T-helper 17 cell (primary cell): ENCODE results near the gene TXNDC11. TPM values are rescaled to one million over a fixed set of nuclear protein-coding genes. Genes with fewer than 3 reads are reported as not detected.

Experiments used
- ATAC-seq: fragments of 150-1000 bp; cut with Tn5 transposase; 2 replicates; pipeline ENCODE4 v1.10.0; 2021; ENCODE audit warnings: mild to moderate bottlenecking, moderate library complexity
- DNase-seq, 3 donors: peaks; one replicate each; pipeline versions ENCODE4 v3.0.0 to v3.0.0-alpha.2; 2020 to 2021
- H3K9me3 ChIP-seq: one replicate; pipeline ENCODE4 v1.7.0; 2013; ENCODE audit warnings: low read length, mild to moderate bottlenecking; ENCODE audit not compliant: control insufficient read depth, poor library complexity, severe bottlenecking
- H3K27ac Mint-ChIP-seq: one replicate; pipeline ENCODE4 v1.8.0; 2022; ENCODE audit warnings: mild to moderate bottlenecking, moderate library complexity, mixed read lengths
- H3K27me3 Mint-ChIP-seq: one replicate; pipeline ENCODE4 v1.8.0; 2022; ENCODE audit warnings: mixed read lengths
- H3K36me3 Mint-ChIP-seq: one replicate; pipeline ENCODE4 v1.8.0; 2022; ENCODE audit warnings: low read depth, mixed read lengths
- H3K4me1 Mint-ChIP-seq: one replicate; pipeline ENCODE4 v1.8.0; 2022; ENCODE audit warnings: mild to moderate bottlenecking, mixed read lengths
- H3K4me3 Mint-ChIP-seq: one replicate; pipeline ENCODE4 v1.8.0; 2022; ENCODE audit warnings: mild to moderate bottlenecking, moderate library complexity, mixed read lengths
- total RNA-seq, 4 donors: library from RNA in 2 of 4; stranded (reverse) in 2 of 4; gene quantifications; one replicate each; pipeline ENCODE4 v1.2.3 and lab custom pipeline; 2022 to 2026

The TXNDC11 gene
- total RNA-seq, 2 donors from 2014 or later = 87.5 to 103 TPM

DNA sequence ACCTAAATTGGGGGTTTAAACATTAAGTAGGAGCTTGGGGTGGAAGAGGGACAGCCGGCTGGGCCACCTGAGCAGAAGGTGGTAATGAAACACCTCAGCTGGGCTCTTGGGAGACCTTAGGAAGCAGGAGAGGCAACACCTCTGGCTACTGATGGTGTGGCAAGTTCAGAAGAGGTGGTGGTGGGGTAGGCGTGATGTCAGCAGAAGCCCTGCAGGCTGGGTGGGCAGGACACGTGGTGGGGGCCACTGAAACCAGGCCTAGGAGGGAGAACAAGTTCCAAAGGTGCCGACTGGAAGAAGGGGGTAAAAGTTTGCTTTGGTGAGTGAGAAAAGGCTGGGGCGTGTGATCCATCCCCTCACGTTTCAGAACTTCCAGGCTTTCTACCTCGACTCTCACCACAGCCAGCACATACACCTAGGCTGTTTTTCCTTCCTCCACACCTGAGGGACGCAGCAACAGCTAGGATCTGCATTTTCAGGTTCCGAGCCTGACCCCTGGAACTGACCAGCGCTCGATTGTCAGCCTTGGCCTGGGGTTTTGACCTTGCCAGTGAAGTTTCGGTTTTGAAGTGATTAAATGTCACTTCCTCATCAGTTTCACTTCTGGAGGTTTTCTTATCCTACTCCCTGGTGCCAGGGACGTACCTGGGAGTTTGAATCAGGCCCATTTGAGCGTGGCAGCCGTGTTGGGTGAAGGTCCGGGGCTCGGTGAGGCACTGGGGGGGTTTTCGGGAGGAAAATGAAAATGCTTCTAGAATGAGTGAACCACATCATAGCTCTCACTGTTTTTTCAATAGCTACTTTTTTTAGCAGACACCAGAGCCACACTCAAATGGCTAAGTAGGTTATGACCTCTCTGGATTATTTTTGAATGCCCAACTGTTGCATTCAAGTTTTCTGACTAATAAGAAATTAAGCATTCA, 64.4 kb downstream of the TXNDC11 start:
- DNase-seq = no peak
- H3K9me3 ChIP-seq = no peaks in the 10 kb centered on the region
- H3K36me3 Mint-ChIP-seq = peaks cover 3% of the 10 kb centered on the region
- peak overlapping the region; percentile 84 for H3K27ac Mint-ChIP-seq
- no peak for ATAC-seq
- H3K27me3 Mint-ChIP-seq = no peaks in the 10 kb centered on the region
- H3K4me3 Mint-ChIP-seq = peak overlapping the region; percentile 59
- peaks cover 47% of the 10 kb centered on the region for H3K4me1 Mint-ChIP-seq

DNA sequence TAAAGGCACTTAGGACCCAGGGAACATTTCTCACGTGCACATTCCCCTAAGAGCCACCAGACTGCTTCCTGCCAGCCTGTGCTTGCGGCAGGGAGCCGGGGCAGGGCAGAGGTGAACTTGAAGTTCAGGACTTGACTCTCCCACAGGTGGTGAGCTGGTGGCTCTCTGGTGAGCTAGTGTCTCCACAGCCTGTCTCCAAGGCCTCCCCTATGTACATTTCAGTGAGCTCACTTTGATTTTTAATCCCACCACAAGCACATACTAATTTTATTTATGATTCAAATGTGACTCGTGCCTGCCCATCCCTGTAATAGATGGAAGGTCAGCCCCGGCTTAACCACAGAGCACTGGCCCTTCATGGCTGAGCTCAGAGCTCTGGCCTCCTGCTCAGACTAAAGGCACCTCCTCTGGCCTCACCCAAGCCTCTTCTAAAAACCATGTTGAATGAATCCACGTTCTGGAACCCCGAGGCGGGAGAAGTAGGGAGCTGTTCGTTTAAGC, 65.2 kb downstream of the TXNDC11 start:
- peak overlapping the region; percentile 59 for H3K4me3 Mint-ChIP-seq
- DNase-seq = no peak
- H3K36me3 Mint-ChIP-seq = no peaks in the 10 kb centered on the region
- peak overlapping the region; percentile 84 for H3K27ac Mint-ChIP-seq
- H3K4me1 Mint-ChIP-seq = peaks cover 47% of the 10 kb centered on the region
- no peak for ATAC-seq
- no peaks in the 10 kb centered on the region for H3K27me3 Mint-ChIP-seq
- no peaks in the 10 kb centered on the region for H3K9me3 ChIP-seq

DNA sequence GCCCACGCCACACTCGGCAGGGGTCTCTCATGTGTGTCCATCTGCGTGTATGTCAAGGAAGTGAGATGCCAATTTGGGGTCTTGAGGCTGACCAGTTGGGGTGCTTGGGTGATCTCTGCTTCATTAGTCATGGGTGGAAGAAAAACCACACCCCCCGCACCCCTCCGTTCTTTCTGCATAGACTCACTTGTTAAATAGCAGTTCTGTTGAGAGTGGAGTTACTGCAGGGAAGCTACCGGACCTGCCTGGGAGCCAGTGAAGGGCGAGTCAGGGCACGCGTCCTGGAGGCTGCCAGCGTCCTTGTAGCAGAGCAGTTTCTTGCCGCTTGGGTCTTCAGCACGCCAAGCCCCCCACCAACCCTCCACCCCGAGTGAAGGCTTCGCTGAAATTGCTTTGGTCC, 65.9 kb downstream of the TXNDC11 start:
- ATAC-seq = no peak
- Mint-ChIP-seq H3K27ac (peak overlapping the region; percentile 84), H3K4me1 (peaks cover 52% of the 10 kb centered on the region), H3K36me3 (no peaks in the 10 kb centered on the region), H3K27me3 (no peaks in the 10 kb centered on the region), H3K4me3 (no peak overlapping the region)
- no peaks in the 10 kb centered on the region for H3K9me3 ChIP-seq
- DNase-seq = no peak

DNA sequence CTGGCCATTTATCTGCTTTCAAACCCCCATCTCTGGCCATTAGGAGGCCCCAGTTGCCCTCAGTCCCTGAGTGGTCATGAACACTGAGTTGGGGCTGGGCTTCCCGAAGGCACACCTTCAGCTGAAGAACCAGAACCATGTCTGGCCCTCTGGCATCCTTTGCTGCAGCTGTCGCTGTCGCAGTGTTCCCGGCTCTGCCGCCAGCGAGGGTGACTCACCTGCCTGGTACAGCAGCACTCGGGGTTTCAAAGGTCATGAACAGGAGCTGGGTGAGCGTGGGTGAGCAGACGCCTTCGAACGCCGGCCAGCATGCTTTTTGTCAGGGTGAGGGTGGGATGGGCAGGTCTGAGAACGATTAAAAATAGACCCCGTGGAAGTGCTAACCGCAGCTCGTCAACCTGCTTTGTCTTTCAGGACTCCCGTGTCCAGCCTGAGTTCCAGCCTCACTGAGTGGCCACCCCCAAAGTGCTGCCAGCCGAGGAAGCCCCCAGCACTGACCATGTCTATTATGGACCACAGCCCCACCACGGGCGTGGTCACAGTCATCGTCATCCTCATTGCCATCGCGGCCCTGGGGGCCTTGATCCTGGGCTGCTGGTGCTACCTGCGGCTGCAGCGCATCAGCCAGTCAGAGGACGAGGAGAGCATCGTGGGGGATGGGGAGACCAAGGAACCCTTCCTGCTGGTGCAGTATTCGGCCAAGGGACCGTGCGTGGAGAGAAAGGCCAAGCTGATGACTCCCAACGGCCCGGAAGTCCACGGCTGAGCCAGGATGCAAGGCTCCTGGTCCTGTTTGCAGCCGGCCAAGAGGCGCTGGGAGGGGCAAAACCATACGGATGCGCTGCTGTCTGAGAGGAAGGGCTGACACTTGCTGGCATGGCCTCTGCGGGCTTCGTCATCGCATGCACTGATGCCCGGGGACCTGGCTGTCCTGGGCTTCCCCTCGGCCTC, 66.8 kb downstream of the TXNDC11 start:
- ATAC-seq (peak; percentile 19), DNase-seq (no peak)
- H3K9me3 ChIP-seq = no peaks in the 10 kb centered on the region
- H3K4me1 Mint-ChIP-seq = peaks cover 51% of the 10 kb centered on the region
- peak overlapping the region; percentile 89 for H3K27ac Mint-ChIP-seq
- H3K27me3 Mint-ChIP-seq = no peaks in the 10 kb centered on the region
- no peaks in the 10 kb centered on the region for H3K36me3 Mint-ChIP-seq
- no peak overlapping the region for H3K4me3 Mint-ChIP-seq

DNA sequence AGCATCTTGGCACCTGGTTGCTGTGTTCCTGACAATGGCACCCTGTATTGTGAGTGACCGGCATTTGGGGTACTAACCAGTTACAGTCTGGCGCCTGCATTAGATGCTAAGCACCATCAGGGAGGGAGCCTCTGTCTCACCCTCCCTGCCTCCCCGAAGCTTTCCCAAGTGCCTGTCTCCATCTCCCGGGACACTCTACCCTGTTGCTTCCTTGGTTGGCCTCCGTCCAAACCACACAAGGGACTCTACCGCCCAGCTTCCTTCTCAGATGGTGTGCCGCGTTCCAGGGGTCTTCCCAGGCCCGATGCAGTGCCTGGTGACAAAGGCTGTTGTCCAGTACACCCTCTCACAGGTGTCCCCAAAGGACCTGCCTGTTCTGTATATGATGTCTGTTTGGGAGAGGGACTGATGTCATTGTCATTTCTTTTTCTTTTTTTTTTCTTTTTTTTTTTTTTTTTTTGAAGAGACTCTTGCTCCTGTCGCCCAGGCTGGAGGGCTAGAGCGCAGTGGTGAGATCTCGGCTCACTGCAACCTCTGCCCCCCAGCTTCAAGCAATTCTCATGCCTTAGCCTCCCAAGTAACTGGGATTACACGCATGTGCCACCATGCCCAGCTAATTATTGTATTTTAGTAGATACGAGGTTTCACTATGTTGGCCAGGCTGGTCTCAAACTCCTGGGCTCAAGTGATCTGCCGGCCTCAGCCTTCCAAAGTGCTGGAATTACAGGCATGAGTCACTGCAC, 67.7 kb downstream of the TXNDC11 start:
- Mint-ChIP-seq H3K36me3 (no peaks in the 10 kb centered on the region), H3K4me3 (no peak overlapping the region), H3K27ac (peak overlapping the region; percentile 89), H3K27me3 (no peaks in the 10 kb centered on the region), H3K4me1 (peaks cover 53% of the 10 kb centered on the region)
- DNase-seq (no peak), ATAC-seq (no peak)
- H3K9me3 ChIP-seq = no peaks in the 10 kb centered on the region

DNA sequence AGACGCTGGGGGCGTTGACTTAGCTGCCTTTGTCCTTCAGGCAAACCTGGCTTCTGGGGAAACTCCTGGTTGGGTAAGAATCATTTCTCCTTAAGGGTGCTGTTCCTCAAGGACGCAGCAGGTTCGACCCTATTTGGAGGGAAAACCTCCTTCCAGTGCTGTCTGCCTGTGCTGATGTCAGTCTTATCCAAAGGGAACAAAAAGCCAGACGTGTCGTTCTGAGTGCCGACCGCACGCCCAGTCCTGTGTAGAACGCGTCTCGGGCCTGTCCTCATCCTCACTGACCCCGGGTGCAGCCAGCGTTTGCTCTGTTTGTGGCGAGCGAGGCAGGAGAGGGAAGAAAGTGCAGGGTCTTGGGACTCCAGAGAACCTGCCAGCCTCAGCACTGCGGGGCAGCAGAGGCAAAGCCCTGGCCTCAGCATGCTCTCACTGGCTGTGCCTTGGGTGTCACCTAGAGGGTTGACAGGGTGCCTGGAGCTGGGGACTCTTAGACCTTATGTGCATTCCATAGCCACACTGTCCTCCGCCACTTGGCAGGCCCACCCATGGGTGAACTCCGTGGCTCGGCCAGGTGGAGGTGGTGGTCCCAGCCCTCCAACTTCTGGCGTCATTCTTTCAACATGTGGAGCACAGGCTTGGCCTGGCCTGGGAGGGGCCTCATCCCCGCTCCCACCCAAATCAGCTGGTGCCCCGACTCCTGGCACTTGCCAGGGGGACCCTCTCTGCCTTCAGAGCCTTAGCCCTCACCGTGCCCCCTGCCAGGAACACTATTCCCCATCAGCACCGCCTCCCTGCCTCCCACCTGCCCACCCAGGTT, 68.4 kb downstream of the TXNDC11 start:
- no peaks in the 10 kb centered on the region for H3K9me3 ChIP-seq
- peak overlapping the region; percentile 52 for H3K4me3 Mint-ChIP-seq
- H3K36me3 Mint-ChIP-seq = no peaks in the 10 kb centered on the region
- H3K4me1 Mint-ChIP-seq = peaks cover 54% of the 10 kb centered on the region
- ATAC-seq = no peak
- H3K27me3 Mint-ChIP-seq = no peaks in the 10 kb centered on the region
- DNase-seq = no peak
- H3K27ac Mint-ChIP-seq = peak overlapping the region; percentile 89

DNA sequence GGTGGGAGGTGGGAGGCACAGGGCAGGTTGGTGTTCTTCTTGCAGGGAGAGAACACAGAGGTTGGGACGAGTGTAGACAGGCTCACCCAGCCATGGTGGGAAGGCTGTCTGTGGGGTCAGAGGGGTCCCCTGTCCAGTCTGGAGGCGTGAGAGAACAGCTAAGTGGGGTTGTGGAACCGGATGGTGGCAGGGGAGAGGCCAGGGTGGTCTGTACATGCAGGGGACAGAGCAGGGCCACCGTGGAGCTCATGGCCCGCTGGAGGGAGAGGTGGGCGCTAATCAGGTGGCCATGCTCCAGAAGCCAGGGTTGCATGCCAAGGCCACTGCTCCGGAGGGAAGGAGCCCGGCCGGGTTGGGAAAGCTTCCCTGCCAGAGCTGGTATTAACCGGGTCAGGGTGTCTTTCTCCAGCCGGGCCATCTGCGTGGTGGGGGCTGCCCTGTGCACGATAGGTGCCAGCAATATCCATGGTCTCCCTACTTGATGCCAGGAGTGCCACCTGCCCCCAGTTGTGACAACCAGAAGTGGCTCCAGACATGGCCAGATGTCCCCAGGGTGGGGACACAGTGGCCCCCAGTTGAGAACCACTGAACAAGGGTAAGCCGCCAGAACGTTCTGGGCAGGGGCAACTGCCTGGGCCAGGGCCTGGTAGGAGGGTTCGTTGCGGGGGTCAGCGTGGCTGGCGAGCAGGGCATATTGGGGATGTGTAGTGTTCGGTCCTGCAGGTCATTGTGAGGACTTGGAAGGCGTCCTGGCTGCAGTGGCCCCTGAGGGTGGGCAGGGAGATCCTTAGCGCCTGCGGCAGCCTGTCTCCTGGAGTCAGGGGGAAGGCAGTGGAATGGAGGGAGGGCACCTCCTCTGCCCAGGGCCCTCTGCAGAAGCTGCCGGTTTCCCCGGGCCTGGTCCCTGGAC, 69.3 kb downstream of the TXNDC11 start:
- Mint-ChIP-seq H3K4me3 (peak overlapping the region; percentile 76), H3K4me1 (peaks cover 52% of the 10 kb centered on the region), H3K27ac (peak overlapping the region; percentile 89), H3K36me3 (no peaks in the 10 kb centered on the region), H3K27me3 (no peaks in the 10 kb centered on the region)
- ATAC-seq (no peak), DNase-seq (no peak)
- H3K9me3 ChIP-seq = no peaks in the 10 kb centered on the region

DNA sequence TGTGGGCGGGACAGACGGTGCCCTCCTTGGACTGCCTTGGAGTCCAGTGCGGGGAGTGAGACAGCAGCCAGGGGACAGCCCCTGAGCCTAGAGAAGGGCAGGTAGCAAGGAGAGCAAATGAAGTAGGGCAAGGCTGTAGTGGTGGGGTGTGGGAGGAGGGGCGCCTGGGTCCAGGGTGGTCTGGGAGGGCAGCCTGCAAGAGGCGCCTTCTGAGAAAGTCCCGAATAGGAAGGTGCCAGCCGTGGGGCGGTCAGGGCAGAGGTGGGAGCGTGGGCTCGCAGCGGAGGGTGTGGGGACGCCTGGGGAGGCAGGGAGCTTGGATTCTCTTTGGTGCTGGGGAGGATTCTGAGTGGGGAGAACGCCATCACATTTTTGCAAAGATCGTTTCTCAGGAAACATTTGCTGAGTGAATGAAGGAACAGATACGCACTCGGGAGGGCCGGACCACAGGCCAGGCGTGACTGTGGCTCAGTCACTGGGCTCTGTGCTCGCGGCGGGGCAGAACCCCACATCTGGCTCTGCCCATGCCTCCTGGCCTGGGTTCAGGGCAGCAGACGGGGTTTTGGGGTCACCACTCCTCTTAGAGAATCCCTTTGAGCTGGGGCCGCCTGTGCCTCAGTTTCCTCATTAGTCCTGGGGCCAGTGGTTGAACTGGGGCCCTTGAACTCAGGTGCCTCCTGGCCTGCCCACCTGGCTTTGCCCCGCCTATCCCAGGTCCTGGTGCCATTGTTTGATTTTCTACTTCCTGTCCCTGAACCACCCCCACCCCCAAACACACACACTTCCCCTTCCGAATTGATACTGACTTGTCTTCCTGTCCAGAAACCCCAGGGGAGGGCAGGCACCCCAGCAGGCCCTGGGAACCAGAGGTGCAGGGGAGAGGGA, 70.2 kb downstream of the TXNDC11 start:
- Mint-ChIP-seq H3K27ac (peak overlapping the region; percentile 89), H3K36me3 (no peaks in the 10 kb centered on the region), H3K4me1 (peaks cover 46% of the 10 kb centered on the region), H3K27me3 (no peaks in the 10 kb centered on the region), H3K4me3 (peak overlapping the region; percentile 76)
- no peaks in the 10 kb centered on the region for H3K9me3 ChIP-seq
- no peak for DNase-seq
- ATAC-seq = peak; percentile 4

DNA sequence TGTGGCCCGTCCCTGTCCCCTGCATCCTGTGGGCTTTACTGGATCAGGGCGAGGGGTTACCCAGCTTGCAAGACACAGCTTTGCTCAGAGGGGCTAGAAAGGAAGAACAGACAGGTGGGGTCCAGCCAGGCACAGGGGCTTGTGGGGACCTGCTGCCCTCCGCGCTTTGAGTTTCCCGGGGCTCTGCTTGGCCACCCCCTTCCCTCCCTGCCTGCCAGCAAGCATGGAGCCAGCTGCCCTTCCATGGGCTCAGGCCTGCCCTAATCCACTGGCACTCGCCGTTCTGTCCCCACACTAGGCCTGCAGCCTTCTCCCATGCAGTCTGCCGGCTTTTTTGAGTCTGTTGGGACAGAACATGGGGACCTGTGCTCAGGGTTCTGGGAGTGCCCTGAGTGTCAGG, 71.0 kb downstream of the TXNDC11 start:
- no peaks in the 10 kb centered on the region for H3K9me3 ChIP-seq
- DNase-seq (no peak), ATAC-seq (no peak)
- H3K27ac Mint-ChIP-seq = peak overlapping the region; percentile 89
- H3K36me3 Mint-ChIP-seq = no peaks in the 10 kb centered on the region
- no peaks in the 10 kb centered on the region for H3K27me3 Mint-ChIP-seq
- peak overlapping the region; percentile 85 for H3K4me3 Mint-ChIP-seq
- H3K4me1 Mint-ChIP-seq = peaks cover 43% of the 10 kb centered on the region

DNA sequence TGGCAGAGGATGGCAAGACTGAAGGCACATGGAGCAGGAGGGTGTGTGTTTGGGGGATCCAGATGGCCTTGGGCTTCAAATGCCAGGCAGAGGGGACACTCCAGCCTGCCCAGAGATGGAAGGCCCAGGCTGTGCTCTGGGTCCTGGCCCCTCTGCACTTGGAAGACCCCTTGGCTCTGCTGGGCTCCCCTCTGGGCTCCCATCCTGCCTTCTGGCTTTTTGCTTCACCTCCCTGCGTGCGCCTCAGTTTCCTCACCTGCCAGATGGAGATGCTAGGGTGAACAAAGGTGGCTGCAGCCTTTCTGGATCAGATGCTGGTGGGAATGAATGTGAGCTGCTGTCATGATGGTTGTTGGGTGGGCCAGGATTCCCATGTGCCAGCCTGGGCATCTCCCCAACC, 71.4 kb downstream of the TXNDC11 start:
- H3K27ac Mint-ChIP-seq = peak overlapping the region; percentile 89
- ATAC-seq = no peak
- H3K4me1 Mint-ChIP-seq = peaks cover 42% of the 10 kb centered on the region
- no peak for DNase-seq
- H3K36me3 Mint-ChIP-seq = no peaks in the 10 kb centered on the region
- no peaks in the 10 kb centered on the region for H3K27me3 Mint-ChIP-seq
- H3K4me3 Mint-ChIP-seq = peak overlapping the region; percentile 85
- no peaks in the 10 kb centered on the region for H3K9me3 ChIP-seq
